GM23338 (cell line): Measurements from ENCODE around the gene AGA.

ENCODE experiments used
- EZH2 ChIP-seq: fragments of 200-600 bp; sonication (generic); IDR thresholded peaks from one replicate; pipeline ENCODE4 v1.8.0; 2017; ENCODE audit warnings: antibody characterized with exemption, mild to moderate bottlenecking, low read depth; ENCODE audit not compliant: unreplicated experiment
- EZH2phosphoT487 ChIP-seq: fragments of 200-600 bp; sonication (generic); IDR thresholded peaks from one replicate; pipeline ENCODE4 v1.8.1; 2018; ENCODE audit warnings: antibody characterized with exemption; ENCODE audit not compliant: unreplicated experiment
- POLR2AphosphoS5 ChIP-seq: IDR thresholded peaks from 2 replicates; pipeline ENCODE4 v1.6.1; 2016; ENCODE audit warnings: antibody characterized with exemption, low read depth
- TF ChIP-seq, protein P1 (sequence below), 2 experiments: fragments of 200-600 bp in 1 of 2; sonication (generic) in 1 of 2; conservative IDR thresholded peaks; 2 replicates each; pipeline versions ENCODE4 v1.5.1 to v1.6.1; 2016 to 2017; ENCODE audit warnings: antibody characterized with exemption in 2 of 2, low read depth in 2 of 2, mild to moderate bottlenecking in 2 of 2, moderate library complexity in 1 of 2

- TF ChIP-seq, protein P1, sequence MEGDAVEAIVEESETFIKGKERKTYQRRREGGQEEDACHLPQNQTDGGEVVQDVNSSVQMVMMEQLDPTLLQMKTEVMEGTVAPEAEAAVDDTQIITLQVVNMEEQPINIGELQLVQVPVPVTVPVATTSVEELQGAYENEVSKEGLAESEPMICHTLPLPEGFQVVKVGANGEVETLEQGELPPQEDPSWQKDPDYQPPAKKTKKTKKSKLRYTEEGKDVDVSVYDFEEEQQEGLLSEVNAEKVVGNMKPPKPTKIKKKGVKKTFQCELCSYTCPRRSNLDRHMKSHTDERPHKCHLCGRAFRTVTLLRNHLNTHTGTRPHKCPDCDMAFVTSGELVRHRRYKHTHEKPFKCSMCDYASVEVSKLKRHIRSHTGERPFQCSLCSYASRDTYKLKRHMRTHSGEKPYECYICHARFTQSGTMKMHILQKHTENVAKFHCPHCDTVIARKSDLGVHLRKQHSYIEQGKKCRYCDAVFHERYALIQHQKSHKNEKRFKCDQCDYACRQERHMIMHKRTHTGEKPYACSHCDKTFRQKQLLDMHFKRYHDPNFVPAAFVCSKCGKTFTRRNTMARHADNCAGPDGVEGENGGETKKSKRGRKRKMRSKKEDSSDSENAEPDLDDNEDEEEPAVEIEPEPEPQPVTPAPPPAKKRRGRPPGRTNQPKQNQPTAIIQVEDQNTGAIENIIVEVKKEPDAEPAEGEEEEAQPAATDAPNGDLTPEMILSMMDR (conservative IDR thresholded peaks at IDR 0.05; ENCODE audit: low read depth in 2 of 2) = no peak
- TF ChIP-seq EZH2phosphoT487 (no peak), EZH2 (no peak), POLR2AphosphoS5 (no peak)
Measured at GRCh38 chr4:177489471-177490246, 47.4 kb upstream of the AGA start.
